GM19467 (cell line): ENCODE results near the gene LNX2.

Experiments
- ATAC-seq: cut with Tn5 transposase; IDR thresholded peaks from one replicate; pipeline ENCODE4 v1.9.1; 2021; ENCODE audit warnings: mild to moderate bottlenecking, moderate library complexity; ENCODE audit not compliant: unreplicated experiment

LNX2 gene

GRCh38 chr13:27516103-27516502, 104.2 kb downstream of the LNX2 start:
- no peak for ATAC-seq

- no peak for ATAC-seq
Observed at GRCh38 chr13:27510082-27510481, 110.2 kb downstream of the LNX2 start.

GRCh38 chr13:27508802-27509201, 111.5 kb downstream of the LNX2 start:
- ATAC-seq, result no peak

- no peak for ATAC-seq
Observed at GRCh38 chr13:27505792-27506191, 114.5 kb downstream of the LNX2 start.

GRCh38 chr13:27504868-27505194, 115.5 kb downstream of the LNX2 start:
- no peak for ATAC-seq

DNA sequence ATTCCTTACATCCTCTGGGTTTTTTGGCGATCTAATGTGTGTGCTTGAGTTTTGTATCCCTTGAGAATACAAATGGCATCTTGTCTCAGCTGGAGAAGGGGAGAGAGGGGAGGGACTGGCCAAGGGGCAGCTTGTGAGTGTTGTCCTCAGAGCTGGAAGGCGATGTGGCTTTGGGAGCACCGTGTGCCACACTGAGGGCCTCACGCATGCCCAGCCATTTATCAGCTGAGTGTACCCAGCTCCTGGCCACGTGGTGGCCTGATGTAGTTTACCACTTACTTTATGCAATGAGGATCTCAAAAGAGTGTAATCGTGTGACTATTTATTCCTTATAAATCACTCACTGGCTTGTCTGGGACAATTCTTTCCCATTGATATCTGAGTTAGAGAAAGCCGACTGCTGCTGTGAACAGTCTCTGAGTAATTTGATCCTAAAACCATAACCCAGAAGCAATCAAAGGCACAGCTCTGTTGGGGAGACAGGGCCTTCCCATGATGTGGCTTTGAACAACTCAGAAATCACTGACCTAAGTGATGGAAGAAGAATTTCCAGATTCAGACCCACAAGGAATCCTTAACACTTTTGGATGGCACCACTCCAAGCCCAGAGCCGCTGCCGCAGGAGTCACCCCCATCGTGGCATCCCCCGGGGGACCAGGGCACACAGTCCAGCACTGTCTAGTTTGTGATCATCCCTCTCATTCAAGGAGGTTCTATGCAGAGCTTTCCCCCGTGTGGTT, 116.0 kb downstream of the LNX2 start:
- no peak for ATAC-seq

GRCh38 chr13:27500806-27501534, 119.4 kb downstream of the LNX2 start:
- no peak for ATAC-seq

- ATAC-seq, result no peak
Observed at GRCh38 chr13:27497563-27498230, 122.6 kb downstream of the LNX2 start.

DNA sequence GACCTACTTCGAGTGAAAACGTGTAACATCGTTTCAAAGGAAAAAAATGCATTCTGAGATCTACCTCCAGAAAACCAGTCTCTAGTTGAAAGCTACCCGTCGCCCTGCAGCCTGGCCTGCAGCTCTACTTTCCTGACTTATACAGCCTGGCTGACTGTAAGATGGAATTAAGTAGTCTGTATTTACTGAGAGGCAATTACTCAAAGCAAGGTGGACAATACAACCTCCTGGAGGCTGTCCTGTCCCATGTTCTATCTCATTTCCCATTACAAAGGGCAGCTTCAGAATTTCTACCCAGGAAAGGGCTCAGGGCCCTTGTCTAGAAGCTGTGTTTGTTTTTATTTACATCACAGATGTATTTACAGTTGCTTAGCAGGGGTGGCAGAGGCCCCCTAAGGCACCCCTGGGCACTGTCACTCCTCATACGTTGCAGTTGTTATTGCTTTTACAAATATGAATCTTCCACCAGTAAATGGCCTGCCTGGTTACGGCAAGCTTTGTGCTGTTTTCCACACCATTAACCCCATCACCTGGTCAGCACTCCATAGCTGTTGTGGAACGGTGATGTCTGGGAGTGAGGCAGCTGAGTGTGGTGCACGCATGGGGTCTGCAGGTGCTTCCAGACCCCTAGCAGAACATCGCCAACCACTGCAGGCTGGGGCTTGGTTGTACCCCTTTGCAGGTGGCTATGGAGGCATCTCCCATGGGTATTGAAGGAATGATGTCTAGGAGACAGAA, 123.6 kb downstream of the LNX2 start:
- no peak for ATAC-seq

GRCh38 chr13:27496006-27496405, 124.3 kb downstream of the LNX2 start:
- no peak for ATAC-seq
